ENCODE measurements around the gene CDT1.

DNA sequence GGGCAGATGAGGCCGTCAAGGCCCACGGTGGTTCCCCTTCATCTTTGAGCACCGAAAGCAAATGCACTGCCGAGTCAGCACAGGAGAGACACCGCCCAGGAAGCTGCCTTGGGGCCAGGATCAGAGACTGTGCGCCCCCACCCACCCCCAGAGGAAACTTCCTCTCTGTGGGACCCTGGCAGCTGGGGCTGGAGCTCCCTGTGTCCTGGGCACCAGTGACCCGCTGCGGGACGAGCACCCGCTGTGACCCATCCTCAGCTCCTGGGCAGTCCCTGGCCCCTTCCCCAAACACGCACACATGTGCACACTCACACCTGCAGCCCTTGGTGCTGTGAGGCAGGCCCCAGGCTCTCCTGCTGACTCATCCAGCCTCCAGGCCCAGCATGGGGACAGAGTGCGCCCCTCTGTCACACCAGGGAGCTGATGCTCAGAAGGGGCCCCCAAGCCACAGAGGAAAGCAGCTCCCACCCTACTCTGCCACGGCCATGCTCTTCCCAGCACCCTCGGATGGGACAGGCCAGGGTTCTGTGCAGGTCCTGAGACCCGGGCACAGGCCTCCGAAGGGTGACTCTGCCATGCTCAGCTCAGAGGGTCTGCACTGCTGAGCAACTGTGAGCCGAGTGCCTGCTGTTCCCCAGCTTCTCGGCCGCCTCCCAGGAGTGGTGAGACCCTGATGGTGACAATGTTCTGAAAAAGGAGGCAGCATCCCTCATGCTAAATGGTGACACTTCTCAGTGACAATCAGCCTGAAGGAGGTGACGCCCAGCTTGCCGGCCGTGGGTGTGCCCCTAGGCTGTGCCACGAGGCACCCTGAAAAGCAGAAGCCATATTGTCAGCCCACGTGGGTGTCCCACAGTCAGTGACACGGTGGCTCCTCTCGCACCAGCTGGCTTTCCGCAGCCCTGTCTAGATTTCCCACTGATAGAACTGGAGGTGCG lies 22.2 kb upstream of the CDT1 start:
- TF ChIP-seq, protein P1, sequence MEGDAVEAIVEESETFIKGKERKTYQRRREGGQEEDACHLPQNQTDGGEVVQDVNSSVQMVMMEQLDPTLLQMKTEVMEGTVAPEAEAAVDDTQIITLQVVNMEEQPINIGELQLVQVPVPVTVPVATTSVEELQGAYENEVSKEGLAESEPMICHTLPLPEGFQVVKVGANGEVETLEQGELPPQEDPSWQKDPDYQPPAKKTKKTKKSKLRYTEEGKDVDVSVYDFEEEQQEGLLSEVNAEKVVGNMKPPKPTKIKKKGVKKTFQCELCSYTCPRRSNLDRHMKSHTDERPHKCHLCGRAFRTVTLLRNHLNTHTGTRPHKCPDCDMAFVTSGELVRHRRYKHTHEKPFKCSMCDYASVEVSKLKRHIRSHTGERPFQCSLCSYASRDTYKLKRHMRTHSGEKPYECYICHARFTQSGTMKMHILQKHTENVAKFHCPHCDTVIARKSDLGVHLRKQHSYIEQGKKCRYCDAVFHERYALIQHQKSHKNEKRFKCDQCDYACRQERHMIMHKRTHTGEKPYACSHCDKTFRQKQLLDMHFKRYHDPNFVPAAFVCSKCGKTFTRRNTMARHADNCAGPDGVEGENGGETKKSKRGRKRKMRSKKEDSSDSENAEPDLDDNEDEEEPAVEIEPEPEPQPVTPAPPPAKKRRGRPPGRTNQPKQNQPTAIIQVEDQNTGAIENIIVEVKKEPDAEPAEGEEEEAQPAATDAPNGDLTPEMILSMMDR (IDR thresholded peaks at IDR 0.05 in 8 of 11, conservative IDR thresholded peaks at IDR 0.05 in 3 of 11): no peak
- no peak for TF ChIP-seq POLR2A (IDR thresholded peaks at IDR 0.05)
- peak; percentile 66 to 76 (median 71) for TF ChIP-seq POLR2AphosphoS5 (IDR thresholded peaks at IDR 0.05)

Measured in spleen (tissue), 7 donors.